Mesenchymal stem cell (in vitro differentiated cells and primary cell): Measurements from ENCODE around the gene KIRREL3.
A peak's percentile ranks its signal among the peaks of the same experiment; 100 is the strongest.

Experiments used
- DNase-seq: peaks from one replicate; pipeline ENCODE4 v3.0.0-alpha.2; 2013
- H2AFZ ChIP-seq: one replicate; pipeline ENCODE4 v1.6.1; 2013; ENCODE audit warnings: low read depth, mild to moderate bottlenecking, control low read depth, inconsistent platforms, low read length, moderate library complexity
- H2AK5ac ChIP-seq: 2 replicates; pipeline ENCODE4 v1.6.1; 2013; ENCODE audit warnings: low read length, moderate library complexity, mild to moderate bottlenecking, inconsistent platforms; ENCODE audit not compliant: severe bottlenecking
- H2BK120ac ChIP-seq: one replicate; pipeline ENCODE4 v1.6.1; 2013; ENCODE audit warnings: low read depth, mild to moderate bottlenecking, inconsistent platforms, low read length, moderate library complexity
- H2BK12ac ChIP-seq, 2 experiments: one replicate each; pipeline ENCODE4 v1.6.1; 2013; ENCODE audit warnings: inconsistent platforms in 2 of 2, low read length in 2 of 2, mild to moderate bottlenecking in 2 of 2, moderate library complexity in 2 of 2, control low read depth in 1 of 2
- H2BK15ac ChIP-seq: one replicate; pipeline ENCODE4 v1.6.1; 2013; ENCODE audit warnings: mild to moderate bottlenecking, low read depth, inconsistent platforms; ENCODE audit not compliant: poor library complexity, severe bottlenecking
- H2BK5ac ChIP-seq: 2 replicates; pipeline ENCODE4 v1.6.1; 2013; ENCODE audit warnings: low read depth, mild to moderate bottlenecking, low read length, control low read depth, inconsistent platforms; ENCODE audit not compliant: poor library complexity, severe bottlenecking
- H3K14ac ChIP-seq, 2 experiments: one replicate each; pipeline ENCODE4 v1.6.1; 2013; ENCODE audit warnings: inconsistent platforms in 2 of 2, low read length in 2 of 2, control low read depth in 1 of 2, mild to moderate bottlenecking in 1 of 2, moderate library complexity in 1 of 2
- H3K18ac ChIP-seq, 2 experiments: one replicate each; pipeline ENCODE4 v1.6.1; 2013; ENCODE audit warnings: inconsistent platforms in 2 of 2, low read length in 2 of 2, control low read depth in 1 of 2, low read depth in 1 of 2, mild to moderate bottlenecking in 1 of 2
- H3K23ac ChIP-seq, 2 experiments: one replicate each; pipeline ENCODE4 v1.6.1; 2013; ENCODE audit warnings: inconsistent platforms in 2 of 2, low read length in 2 of 2, mild to moderate bottlenecking in 2 of 2, moderate library complexity in 2 of 2, control low read depth in 1 of 2
- H3K27ac ChIP-seq: 2 replicates; pipeline ENCODE4 v1.5.1; 2013; ENCODE audit warnings: mild to moderate bottlenecking, moderate library complexity, low read length, control low read depth, inconsistent platforms; ENCODE audit not compliant: poor library complexity, severe bottlenecking
- H3K27me3 ChIP-seq, 2 experiments: 2 replicates each; pipeline versions ENCODE4 v1.6.1 to v1.7.0; 2013; ENCODE audit warnings: low read length in 2 of 2, mild to moderate bottlenecking in 2 of 2, moderate library complexity in 2 of 2, control low read depth in 1 of 2, inconsistent platforms in 1 of 2; ENCODE audit not compliant: control insufficient read depth in 1 of 2, insufficient read depth in 1 of 2
- H3K36me3 ChIP-seq, 2 experiments: 2 replicates each; pipeline versions ENCODE4 v1.6.1 to v1.7.0; 2013; ENCODE audit warnings: low read length in 2 of 2, control low read depth in 1 of 2, inconsistent platforms in 1 of 2, low read depth in 1 of 2, mild to moderate bottlenecking in 1 of 2; ENCODE audit not compliant: insufficient read depth in 2 of 2, control insufficient read depth in 1 of 2
- H3K4ac ChIP-seq, 2 experiments: one replicate each; pipeline ENCODE4 v1.6.1; 2013; ENCODE audit warnings: inconsistent platforms in 2 of 2, low read length in 2 of 2, mild to moderate bottlenecking in 2 of 2, moderate library complexity in 2 of 2, control low read depth in 1 of 2, low read depth in 1 of 2
- H3K4me1 ChIP-seq: 2 replicates; pipeline ENCODE4 v1.6.1; 2013; ENCODE audit warnings: low read depth, low read length, control low read depth; ENCODE audit not compliant: control insufficient read depth, insufficient read depth
- H3K4me2 ChIP-seq: 2 replicates; pipeline ENCODE4 v1.6.1; 2013; ENCODE audit warnings: low read length, mild to moderate bottlenecking, inconsistent platforms; ENCODE audit not compliant: poor library complexity, severe bottlenecking
- H3K4me3 ChIP-seq, 2 experiments: 2 replicates each; pipeline versions ENCODE4 v1.5.1 to v1.7.0; 2013; ENCODE audit warnings: low read length in 2 of 2, mild to moderate bottlenecking in 2 of 2, control low read depth in 1 of 2, low read depth in 1 of 2; ENCODE audit not compliant: insufficient read depth in 1 of 2
- H3K79me1 ChIP-seq: replicated peaks from 2 replicates; pipeline ENCODE4 v1.6.1; 2013; ENCODE audit warnings: mild to moderate bottlenecking, control low read depth, low read length, inconsistent platforms; ENCODE audit not compliant: poor library complexity, severe bottlenecking
- H3K9ac ChIP-seq: 2 replicates; pipeline ENCODE4 v1.7.0; 2013; ENCODE audit warnings: mild to moderate bottlenecking, low read length, moderate library complexity
- H3K9me3 ChIP-seq: 2 replicates; pipeline ENCODE4 v1.7.0; 2013; ENCODE audit warnings: mild to moderate bottlenecking, low read length; ENCODE audit not compliant: control insufficient read depth
- H4K8ac ChIP-seq: one replicate; pipeline ENCODE4 v1.6.1; 2013; ENCODE audit warnings: inconsistent platforms, mild to moderate bottlenecking, low read length, moderate library complexity
- H4K91ac ChIP-seq: one replicate; pipeline ENCODE4 v1.6.1; 2013; ENCODE audit warnings: mild to moderate bottlenecking, low read length, inconsistent platforms
- WGBS: methylation state at CpG from one replicate; pipeline ENCODE4 v1.1.7; 2013; ENCODE audit warnings: mixed read lengths; 5-methylcytosine and 5-hydroxymethylcytosine counted together

The KIRREL3 gene

GRCh38 chr11:126791446-126791845 is 209.1 kb downstream of the KIRREL3 start:
- Histone ChIP-seq H2BK12ac (no peak overlapping the region), H3K14ac (no peak overlapping the region), H3K9ac (no peak overlapping the region), H3K18ac (no peak overlapping the region), H3K4ac (no peak overlapping the region), H3K79me1 (peaks cover 9% of the 10 kb centered on the region), H4K8ac (no peak overlapping the region), H3K23ac (no peak overlapping the region), H3K36me3 (no peaks in the 10 kb centered on the region), H3K4me2 (no peak overlapping the region), H3K4me3 (no peak overlapping the region), H2BK5ac (no peak overlapping the region), H2BK15ac (no peak overlapping the region), H3K27ac (no peak overlapping the region), H3K9me3 (no peaks in the 10 kb centered on the region), H4K91ac (no peak overlapping the region), H2BK120ac (no peak overlapping the region), H3K4me1 (peaks cover 9% of the 10 kb centered on the region), H3K27me3 (no peaks in the 10 kb centered on the region), H2AK5ac (peak overlapping the region; percentile 68), H2AFZ (no peak overlapping the region)
- DNase-seq: no peak
- WGBS: 59% methylated on average over 3 of the region's 3 CpGs

DNA sequence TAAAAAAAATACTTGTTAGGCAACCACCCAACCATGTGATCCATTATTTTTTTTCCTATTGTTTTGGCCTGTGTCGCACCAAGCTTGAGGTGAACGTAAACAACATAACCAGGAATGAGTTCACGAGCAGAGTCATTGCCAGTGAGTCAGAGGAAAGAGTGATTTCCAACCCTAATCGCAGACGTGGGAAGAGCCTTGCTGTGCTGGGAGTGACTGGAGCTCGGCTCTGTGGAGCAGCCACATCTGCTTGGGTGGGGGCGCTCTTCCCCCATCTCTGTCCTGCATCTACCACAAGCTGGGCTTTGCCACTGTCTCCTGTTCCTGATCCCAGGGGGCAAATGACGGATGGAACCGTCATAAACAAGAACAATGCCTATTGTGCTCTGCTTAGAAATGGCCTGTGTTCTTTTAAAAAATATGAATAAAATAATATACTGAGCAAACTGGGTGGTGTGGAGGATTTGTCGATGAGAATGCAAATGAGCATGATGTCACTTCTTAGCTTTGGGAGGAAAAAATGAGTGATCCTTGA is 210.0 kb downstream of the KIRREL3 start:
- Histone ChIP-seq H2AFZ (no peak overlapping the region), H2BK120ac (no peak overlapping the region), H4K8ac (no peak overlapping the region), H3K4me2 (no peak overlapping the region), H2BK12ac (no peak overlapping the region), H4K91ac (no peak overlapping the region), H2BK5ac (no peak overlapping the region), H3K79me1 (peaks cover 7% of the 10 kb centered on the region), H2AK5ac (no peak overlapping the region), H3K23ac (no peak overlapping the region), H3K27me3 (no peaks in the 10 kb centered on the region), H3K4me1 (peaks cover 9% of the 10 kb centered on the region), H3K36me3 (no peaks in the 10 kb centered on the region), H3K14ac (no peak overlapping the region), H3K4ac (no peak overlapping the region), H2BK15ac (no peak overlapping the region), H3K18ac (no peak overlapping the region), H3K4me3 (no peak overlapping the region), H3K9ac (peak overlapping the region; percentile 9), H3K27ac (peak overlapping the region; percentile 17), H3K9me3 (no peaks in the 10 kb centered on the region)
- 49% methylated on average over 10 of the region's 10 CpGs for whole genome bisulfite sequencing
- DNase-seq: peak; percentile 64

DNA sequence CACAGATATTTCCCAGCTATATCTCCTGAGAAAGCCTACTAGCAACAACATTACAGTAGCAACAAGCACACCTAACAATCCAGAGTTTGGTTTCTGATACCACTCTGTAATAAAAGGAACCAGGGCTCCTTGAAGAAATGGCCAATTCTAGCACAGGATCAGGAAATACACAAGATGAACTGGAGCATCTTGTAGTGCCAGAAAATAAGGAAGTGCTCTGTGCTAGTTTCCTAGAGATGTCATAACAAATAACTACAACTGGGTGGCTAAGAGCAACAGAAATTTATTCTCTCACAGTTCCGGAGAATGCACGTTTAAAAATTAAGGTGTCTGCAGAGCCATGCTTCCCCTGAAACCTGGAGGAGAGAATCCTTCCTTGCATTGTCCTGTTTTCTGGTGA is 217.8 kb downstream of the KIRREL3 start:
- no peak for DNase-seq
- H3K27ac ChIP-seq: no peak overlapping the region
- no peak overlapping the region for H2BK5ac ChIP-seq
- H4K8ac ChIP-seq: no peak overlapping the region
- no peaks in the 10 kb centered on the region for H3K4me1 ChIP-seq
- no peak overlapping the region for H3K4ac ChIP-seq
- H3K79me1 ChIP-seq: peaks cover 2% of the 10 kb centered on the region
- no peak overlapping the region for H2AFZ ChIP-seq
- no peak overlapping the region for H4K91ac ChIP-seq
- no peak overlapping the region for H3K14ac ChIP-seq
- no peaks in the 10 kb centered on the region for H3K9me3 ChIP-seq
- H2BK15ac ChIP-seq: no peak overlapping the region
- H3K4me3 ChIP-seq: no peak overlapping the region
- no peak overlapping the region for H3K23ac ChIP-seq
- H3K4me2 ChIP-seq: no peak overlapping the region
- H2AK5ac ChIP-seq: no peak overlapping the region
- peaks cover 0 to 14% of the 10 kb centered on the region in 2 experiments for H3K27me3 ChIP-seq
- H2BK12ac ChIP-seq: no peak overlapping the region
- H2BK120ac ChIP-seq: no peak overlapping the region
- WGBS: 84% methylated on average over 2 of the region's 2 CpGs
- H3K36me3 ChIP-seq: no peaks in the 10 kb centered on the region
- no peak overlapping the region for H3K9ac ChIP-seq
- no peak overlapping the region for H3K18ac ChIP-seq

DNA sequence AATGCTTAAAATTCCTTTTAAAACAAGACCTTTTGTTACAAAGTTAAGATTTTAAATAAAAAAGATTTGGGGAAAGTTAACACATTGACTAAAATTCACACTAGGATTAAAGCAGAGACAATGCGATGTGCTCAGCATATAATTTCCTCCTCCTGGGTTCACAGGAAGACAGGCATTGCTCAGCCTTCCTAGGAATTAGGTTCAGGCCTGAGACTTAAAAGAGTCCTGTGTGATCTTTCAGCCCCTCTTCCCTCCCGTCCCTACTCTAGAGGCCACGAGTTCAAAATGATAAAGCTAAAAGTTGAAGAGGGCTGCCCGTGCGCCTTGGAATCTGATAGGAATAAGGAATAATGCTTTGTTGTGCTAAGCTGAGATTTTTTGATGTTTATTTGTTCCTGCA is 218.6 kb downstream of the KIRREL3 start:
- H3K4me3 ChIP-seq: no peak overlapping the region
- H4K91ac ChIP-seq: no peak overlapping the region
- H3K9me3 ChIP-seq: no peaks in the 10 kb centered on the region
- no peak overlapping the region for H2BK12ac ChIP-seq
- no peak overlapping the region for H2BK5ac ChIP-seq
- no peak overlapping the region for H2AK5ac ChIP-seq
- H3K27ac ChIP-seq: no peak overlapping the region
- H3K14ac ChIP-seq: no peak overlapping the region
- no peak overlapping the region for H2AFZ ChIP-seq
- H3K79me1 ChIP-seq: peaks cover 2% of the 10 kb centered on the region
- H4K8ac ChIP-seq: no peak overlapping the region
- WGBS: 85% methylated on average over 1 of the region's 5 CpGs
- H2BK120ac ChIP-seq: no peak overlapping the region
- no peak overlapping the region for H3K18ac ChIP-seq
- no peak overlapping the region for H2BK15ac ChIP-seq
- no peak overlapping the region for H3K4me2 ChIP-seq
- no peak overlapping the region for H3K4ac ChIP-seq
- H3K9ac ChIP-seq: no peak overlapping the region
- H3K36me3 ChIP-seq: no peaks in the 10 kb centered on the region
- DNase-seq: no peak
- no peaks in the 10 kb centered on the region for H3K4me1 ChIP-seq
- peaks cover 0 to 14% of the 10 kb centered on the region in 2 experiments for H3K27me3 ChIP-seq
- H3K23ac ChIP-seq: no peak overlapping the region
